Stomach (tissue), 4 donors: Measurements from ENCODE around the gene SOS1.
"Not testable (repeated sequence)": the region's sequence is repeated elsewhere in the genome, so short reads cannot be mapped to it uniquely, and the experiment has no call there.

Experiments
- CTCF ChIP-seq, 7 experiments: fragments of 450-650 bp in 4 of 7; fragments of 200-600 bp in 3 of 7; sonication (generic) in 3 of 7; IDR thresholded peaks; one replicate each; pipeline ENCODE4 v1.5.1; 2016 to 2019; ENCODE audit warnings: antibody characterized with exemption in 7 of 7, control low read depth in 2 of 7, mild to moderate bottlenecking in 1 of 7
- POLR2A ChIP-seq, 4 donors: fragments of 450-650 bp; IDR thresholded peaks; one replicate each; pipeline ENCODE4 v1.6.1; 2016; ENCODE audit warnings: antibody characterized with exemption in 4 of 4, control low read depth in 2 of 4, mild to moderate bottlenecking in 1 of 4, moderate library complexity in 1 of 4

GRCh38 chr2:39138187-39138836 is 17.5 kb upstream of the SOS1 start:
- TF ChIP-seq CTCF, POLR2A (IDR thresholded peaks at IDR 0.05): not testable (repeated sequence)
